CD4-positive, alpha-beta T cell treated with Interleukin-2 at 100 ng/mL for 4 hours (primary cell): ENCODE data around the gene KCTD19.

ENCODE experiments used
- DNase-seq: peaks from one replicate; pipeline ENCODE4 v3.0.0-alpha.2; 2020; ENCODE audit warnings: low spot score

KCTD19 gene

GRCh38 chr16:67242138-67242730 is 84.3 kb downstream of the KCTD19 start:
- no peak for DNase-seq

GRCh38 chr16:67241008-67241900 is 85.3 kb downstream of the KCTD19 start:
- no peak for DNase-seq

- no peak for DNase-seq
These were observed 86.0 kb downstream of the KCTD19 start for GRCh38 chr16:67240506-67240905.
